ENCODE measurements around the gene CERS4. TPM values are rescaled to one million over a fixed set of nuclear protein-coding genes. Genes with fewer than 3 reads are reported as not detected.
A peak's percentile ranks its signal among the peaks of the same experiment; 100 is the strongest.

The CERS4 gene
- total and polyA plus RNA-seq, 2 of the 8 experiments (the other 6 are each of a cell fraction or from before 2014, with no cell fraction given) = 88.2 to 179 TPM

DNA sequence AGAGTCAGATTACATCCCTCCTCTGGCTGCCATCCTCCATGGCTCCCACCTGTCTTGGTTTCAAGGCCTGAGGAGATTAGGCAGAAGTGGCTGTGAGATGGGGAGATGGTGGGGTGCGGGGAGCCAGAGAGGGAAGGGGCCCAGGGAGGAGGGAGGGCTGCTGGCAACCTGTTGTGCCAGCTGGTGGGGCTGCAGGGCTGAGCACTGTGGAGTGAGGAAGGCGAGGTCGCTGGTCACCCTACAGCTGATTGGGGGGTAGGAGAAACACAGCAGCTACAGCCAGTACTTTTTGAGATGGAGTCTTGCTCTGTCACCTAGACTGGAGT is 50.7 kb downstream of the CERS4 start:
- H4K20me1 ChIP-seq (replicated peaks in 1 of 2; ENCODE audit: control insufficient read depth in 1 of 2, insufficient read depth in 2 of 2, low read length in 2 of 2) = peaks cover 2 to 5% of the 10 kb centered on the region in 2 experiments
- H3K27ac ChIP-seq (ENCODE audit: low read depth, low read length) = no peak overlapping the region
- no peaks in the 10 kb centered on the region for H3K79me2 ChIP-seq (ENCODE audit: control insufficient read depth in 1 of 2, insufficient read depth in 2 of 2, low read length in 2 of 2)
- H2BK15ac ChIP-seq (ENCODE audit: low read length) = no peak overlapping the region
- no peaks in the 10 kb centered on the region for H3K27me3 ChIP-seq (replicated peaks in 1 of 4; ENCODE audit: control insufficient read depth in 3 of 4, extremely low read depth in 1 of 4, insufficient read depth in 3 of 4, low read length in 3 of 4)
- no peak overlapping the region for H2BK20ac ChIP-seq (ENCODE audit: low read length)
- no peaks in the 10 kb centered on the region; the same call in 1 of the 2 replicates for H3K79me1 ChIP-seq (ENCODE audit: low read depth, low read length)
- no peak overlapping the region for H3K9ac ChIP-seq (replicated peaks in 1 of 4; ENCODE audit: extremely low read depth in 1 of 4, low read depth in 3 of 4, low read length in 3 of 4)
- no peak for DNase-seq (ENCODE audit: low read depth in 1 of 2, low spot score in 2 of 2)
- H4K8ac ChIP-seq (ENCODE audit: extremely low read depth, insufficient read depth, low read length) = peak overlapping the region; percentile 38; the same call in 1 of the 2 replicates
- no peaks in the 10 kb centered on the region for H3K9me3 ChIP-seq (ENCODE audit: insufficient read depth in 2 of 2, low read depth in 1 of 2, low read length in 1 of 2)
- ChIA-PET POLR2A (ENCODE audit: partially characterized antibody) (interaction anchor here (0.9 kb wide), 1 partner anchor 47 kb away, joined by 3 read pairs; no protein-coding TSS in a partner anchor), CTCF (ENCODE audit: partially characterized antibody) (interaction anchor here (0.7 to 2.3 kb wide), 3 partner anchors 101 to 113 kb away, joined by 3 to 10 read pairs (median 3); no protein-coding TSS in a partner anchor)
- 90% methylated on average over 2 of the region's 3 CpGs; no CpG with 5 or more reads in 1 of the 2 experiments for WGBS, 2 experiments (ENCODE audit: extremely low coverage in 1 of 2, insufficient coverage in 1 of 2, insufficient read length in 1 of 2, insufficient replicate concordance in 2 of 2, low coverage in 1 of 2, low lambda C conversion rate in 2 of 2, missing lambda C conversion rate in 1 of 2)
- no peak overlapping the region for H3K4me2 ChIP-seq (ENCODE audit: insufficient read depth in 1 of 2, low read depth in 2 of 2, low read length in 2 of 2)
- no peak overlapping the region for H3K18ac ChIP-seq (ENCODE audit: extremely low read depth, low read length)
- H3K4me3 ChIP-seq (ENCODE audit: extremely low read depth in 1 of 4, insufficient read depth in 2 of 4, low read depth in 3 of 4, low read length in 4 of 4) = no peak overlapping the region
- H3K4me1 ChIP-seq (replicated peaks in 1 of 4; ENCODE audit: control insufficient read depth in 3 of 4, insufficient read depth in 4 of 4, low read length in 3 of 4) = peaks cover 0 to 4% (median 0%) of the 10 kb centered on the region in 4 experiments; a peak in 3 of 7 replicates
- no peak overlapping the region for H3K14ac ChIP-seq (ENCODE audit: insufficient read length)
- H2BK120ac ChIP-seq (replicated peaks; ENCODE audit: low read depth, low read length) = no peak overlapping the region
- no peak overlapping the region for H4K5ac ChIP-seq (ENCODE audit: insufficient read length, low read depth, low read length)
- peaks cover 8 to 36% (median 27%) of the 10 kb centered on the region in 4 experiments; a peak in 7 of 8 replicates for H3K36me3 ChIP-seq (ENCODE audit: control insufficient read depth in 2 of 4, insufficient read depth in 4 of 4, low read length in 3 of 4)
- no peak for FAIRE-seq
- no peak overlapping the region for H3K4ac ChIP-seq (replicated peaks; ENCODE audit: insufficient read length, low read depth, low read length)
- H4K91ac ChIP-seq (replicated peaks; ENCODE audit: insufficient read length, low read length) = no peak overlapping the region
- no peak overlapping the region for H2AK5ac ChIP-seq (ENCODE audit: low read depth, low read length)
- no peaks in the 10 kb centered on the region for H3K23me2 ChIP-seq (ENCODE audit: low read depth, low read length)
- H2BK5ac ChIP-seq (ENCODE audit: low read depth, low read length) = no peak overlapping the region
- no peak overlapping the region for H2BK12ac ChIP-seq (ENCODE audit: low read depth, low read length)
- TF ChIP-seq SIRT6 (IDR thresholded peaks at IDR 0.05; ENCODE audit: low read length) (no peak), SUZ12 (IDR thresholded peaks at IDR 0.05; ENCODE audit: low read length) (no peak), TBP (IDR thresholded peaks at IDR 0.05; ENCODE audit: low read depth, low read length) (no peak)
- H2AFZ ChIP-seq (ENCODE audit: low read length) = no peak overlapping the region
- no peak overlapping the region for H3K56ac ChIP-seq (replicated peaks; ENCODE audit: insufficient read length, low read depth, low read length)
- H3K23ac ChIP-seq (ENCODE audit: insufficient read length) = no peak overlapping the region
